HG03025 (cell line): ENCODE measurements around the gene UNG.

ENCODE experiments used
- ATAC-seq: cut with Tn5 transposase; IDR thresholded peaks from one replicate; pipeline ENCODE4 v1.9.1; 2021; ENCODE audit warnings: mild to moderate bottlenecking, moderate library complexity; ENCODE audit not compliant: unreplicated experiment, low FRiP score

The UNG gene

GRCh38 chr12:109087250-109087649 is 10.1 kb upstream of the UNG start:
- no peak for ATAC-seq

GRCh38 chr12:109088818-109089217 is 8.6 kb upstream of the UNG start:
- ATAC-seq: no peak

- ATAC-seq: no peak
These were observed 7.7 kb upstream of the UNG start for GRCh38 chr12:109089683-109090082.

GRCh38 chr12:109092497-109093021 is 4.8 kb upstream of the UNG start:
- no peak for ATAC-seq

- ATAC-seq: peak; percentile 58
These were observed 4.1 kb upstream of the UNG start, which contains the start of gene ALKBH2 for GRCh38 chr12:109093022-109093918. TSS of gene ALKBH2 (minus strand) at chr12:109093472. CDS start at chr12:109092786, 686 bp downstream.

- ATAC-seq: no peak
These were observed 310 bp upstream of the UNG start for GRCh38 chr12:109097140-109097434.

GRCh38 chr12:109098183-109098604 is 797 bp downstream of the UNG start:
- ATAC-seq: peak; percentile 18

- ATAC-seq: no peak
These were observed 1.3 kb downstream of the UNG start for GRCh38 chr12:109098651-109099050.

- no peak for ATAC-seq
These were observed 2.1 kb downstream of the UNG start for GRCh38 chr12:109099431-109100020.

- ATAC-seq: no peak
These were observed 3.3 kb downstream of the UNG start for GRCh38 chr12:109100741-109101140.

GRCh38 chr12:109102491-109102890 is 5.1 kb downstream of the UNG start:
- ATAC-seq: no peak

GRCh38 chr12:109105176-109105575 is 7.8 kb downstream of the UNG start:
- no peak for ATAC-seq

GRCh38 chr12:109109746-109110350 is 12.5 kb downstream of the UNG start:
- no peak for ATAC-seq

- ATAC-seq: peak; percentile 55
These were observed 13.6 kb downstream of the UNG start for GRCh38 chr12:109110988-109111495.

GRCh38 chr12:109112720-109113465 is 15.5 kb downstream of the UNG start:
- ATAC-seq: no peak

- no peak for ATAC-seq
These were observed 16.4 kb downstream of the UNG start for GRCh38 chr12:109113661-109114321.

GRCh38 chr12:109114644-109115043 is 17.2 kb downstream of the UNG start:
- ATAC-seq: no peak

- no peak for ATAC-seq
These were observed 18.0 kb downstream of the UNG start for GRCh38 chr12:109115404-109115757.

GRCh38 chr12:109115758-109116610 is 18.6 kb downstream of the UNG start, which contains the start of gene ACACB:
TSS of gene ACACB (plus strand) at chr12:109116587. CDS start at chr12:109139406, 22,819 bp downstream.
- no peak for ATAC-seq
